Stimulated activated CD4-positive, alpha-beta T cell treated with anti-CD3 and anti-CD28 coated beads, Interleukin-4, amount 100 ng/mL, for 48 hours (primary cell): ENCODE data around the gene GPR12.

ENCODE experiments used
- DNase-seq, 2 donors: peaks; one replicate each; pipeline ENCODE4 v3.0.0-alpha.2; 2020; ENCODE audit warnings: low read depth in 2 of 2

Gene GPR12

GRCh38 chr13:26705536-26705935, 55.0 kb downstream of the GPR12 start:
- DNase-seq: no peak
